Breast epithelium (tissue), 3 donors: Measurements from ENCODE around the gene UBE2C.

Experiments used
- CTCF ChIP-seq, 3 donors: fragments of 450-650 bp; IDR thresholded peaks; one replicate each; pipeline ENCODE4 v1.5.1; 2016 to 2017; ENCODE audit warnings: antibody characterized with exemption in 3 of 3, mild to moderate bottlenecking in 3 of 3, moderate library complexity in 3 of 3
- POLR2A ChIP-seq: fragments of 450-650 bp; IDR thresholded peaks from one replicate; pipeline ENCODE4 v1.6.1; 2016; ENCODE audit warnings: antibody characterized with exemption, mild to moderate bottlenecking, moderate library complexity
- POLR2AphosphoS5 ChIP-seq, 3 donors: sonication (generic); formaldehyde crosslinking; IDR thresholded peaks; one replicate each; pipeline ENCODE4 v1.6.1; 2017; ENCODE audit warnings: antibody characterized with exemption in 3 of 3

- TF ChIP-seq POLR2A (no peak), CTCF (IDR thresholded peaks at IDR 0.05) (no peak), POLR2AphosphoS5 (IDR thresholded peaks at IDR 0.05) (no peak)
These were observed 29.8 kb downstream of the UBE2C start for GRCh38 chr20:45842169-45842812.
